ENCODE results near the gene IRF2BP1. TPM values are rescaled to one million over a fixed set of nuclear protein-coding genes. Genes with fewer than 3 reads are reported as not detected.
A peak's percentile ranks its signal among the peaks of the same experiment; 100 is the strongest.

Gene IRF2BP1
- total RNA-seq, 2 donors from 2014 or later: 25.0 to 25.5 TPM

GRCh38 chr19:45862564-45863334, 23.2 kb downstream of the IRF2BP1 start, which contains the start of gene SYMPK:
TSS of gene SYMPK (minus strand) at chr19:45863147. CDS start at chr19:45854495, 8,652 bp downstream.
- no peaks in the 10 kb centered on the region for H3K9me3 ChIP-seq

DNA sequence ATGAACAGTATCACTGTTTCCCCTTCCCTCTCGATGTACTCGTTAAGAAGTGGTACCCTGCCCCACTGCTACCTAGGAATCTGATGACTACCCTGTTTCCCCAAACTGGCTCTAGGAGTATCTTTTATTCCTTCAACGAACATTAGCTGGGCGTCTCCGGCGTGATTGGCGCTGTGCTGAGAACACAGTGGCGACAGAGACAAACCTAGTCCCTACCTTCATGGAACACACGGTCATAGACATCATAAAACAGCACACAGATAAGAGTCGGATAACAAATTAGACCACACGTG, 23.7 kb downstream of the IRF2BP1 start:
- peaks cover 9% of the 10 kb centered on the region for H3K27me3 ChIP-seq (replicated peaks; ENCODE audit: insufficient read depth)
- DNase-seq (ENCODE audit: low spot score) (no peak), ATAC-seq (ENCODE audit: insufficient number of reproducible peaks, low FRiP score, low read depth) (no peak)
- H3K36me3 ChIP-seq: peaks cover 11% of the 10 kb centered on the region
- H3K9me3 ChIP-seq: no peaks in the 10 kb centered on the region
- peak overlapping the region; percentile 85 for H3K4me3 ChIP-seq
- H3K4me1 ChIP-seq (ENCODE audit: control insufficient read depth in 1 of 2, low read depth in 2 of 2): peaks cover 13 to 30% of the 10 kb centered on the region in 2 donors
- TF ChIP-seq, protein P1, sequence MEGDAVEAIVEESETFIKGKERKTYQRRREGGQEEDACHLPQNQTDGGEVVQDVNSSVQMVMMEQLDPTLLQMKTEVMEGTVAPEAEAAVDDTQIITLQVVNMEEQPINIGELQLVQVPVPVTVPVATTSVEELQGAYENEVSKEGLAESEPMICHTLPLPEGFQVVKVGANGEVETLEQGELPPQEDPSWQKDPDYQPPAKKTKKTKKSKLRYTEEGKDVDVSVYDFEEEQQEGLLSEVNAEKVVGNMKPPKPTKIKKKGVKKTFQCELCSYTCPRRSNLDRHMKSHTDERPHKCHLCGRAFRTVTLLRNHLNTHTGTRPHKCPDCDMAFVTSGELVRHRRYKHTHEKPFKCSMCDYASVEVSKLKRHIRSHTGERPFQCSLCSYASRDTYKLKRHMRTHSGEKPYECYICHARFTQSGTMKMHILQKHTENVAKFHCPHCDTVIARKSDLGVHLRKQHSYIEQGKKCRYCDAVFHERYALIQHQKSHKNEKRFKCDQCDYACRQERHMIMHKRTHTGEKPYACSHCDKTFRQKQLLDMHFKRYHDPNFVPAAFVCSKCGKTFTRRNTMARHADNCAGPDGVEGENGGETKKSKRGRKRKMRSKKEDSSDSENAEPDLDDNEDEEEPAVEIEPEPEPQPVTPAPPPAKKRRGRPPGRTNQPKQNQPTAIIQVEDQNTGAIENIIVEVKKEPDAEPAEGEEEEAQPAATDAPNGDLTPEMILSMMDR (IDR thresholded peaks at IDR 0.05): no peak
- peak overlapping the region; percentile 84 for H3K27ac ChIP-seq

More at GRCh38 chr19:45862564-45863334, 23.2 kb downstream of the IRF2BP1 start, which contains the start of gene SYMPK:
- H3K27me3 ChIP-seq (replicated peaks; ENCODE audit: insufficient read depth): peaks cover 9% of the 10 kb centered on the region
- peak within 1 kb of the TSS; percentile 85 for H3K4me3 ChIP-seq
- TF ChIP-seq, protein P1 (IDR thresholded peaks at IDR 0.05): no peak
- ATAC-seq (ENCODE audit: insufficient number of reproducible peaks, low FRiP score, low read depth) (peak; percentile 98), DNase-seq (ENCODE audit: low spot score) (peak; percentile 95)
- peaks cover 11% of the 10 kb centered on the region for H3K36me3 ChIP-seq
- H3K4me1 ChIP-seq (ENCODE audit: control insufficient read depth in 1 of 2, low read depth in 2 of 2): peaks cover 13 to 30% of the 10 kb centered on the region in 2 donors
- peak within 1 kb of the TSS; percentile 84 for H3K27ac ChIP-seq

GRCh38 chr19:45860359-45861259, 25.3 kb downstream of the IRF2BP1 start:
- Histone ChIP-seq H3K27ac (no peak overlapping the region), H3K27me3 (replicated peaks; ENCODE audit: insufficient read depth) (peaks cover 9% of the 10 kb centered on the region), H3K4me3 (no peak overlapping the region), H3K9me3 (no peaks in the 10 kb centered on the region), H3K36me3 (peaks cover 11% of the 10 kb centered on the region), H3K4me1 (ENCODE audit: control insufficient read depth in 1 of 2, low read depth in 2 of 2) (peaks cover 13 to 30% of the 10 kb centered on the region in 2 donors)
- TF ChIP-seq, protein P1 (IDR thresholded peaks at IDR 0.05): no peak
- DNase-seq (ENCODE audit: low spot score) (no peak), ATAC-seq (ENCODE audit: insufficient number of reproducible peaks, low FRiP score, low read depth) (no peak)

DNA sequence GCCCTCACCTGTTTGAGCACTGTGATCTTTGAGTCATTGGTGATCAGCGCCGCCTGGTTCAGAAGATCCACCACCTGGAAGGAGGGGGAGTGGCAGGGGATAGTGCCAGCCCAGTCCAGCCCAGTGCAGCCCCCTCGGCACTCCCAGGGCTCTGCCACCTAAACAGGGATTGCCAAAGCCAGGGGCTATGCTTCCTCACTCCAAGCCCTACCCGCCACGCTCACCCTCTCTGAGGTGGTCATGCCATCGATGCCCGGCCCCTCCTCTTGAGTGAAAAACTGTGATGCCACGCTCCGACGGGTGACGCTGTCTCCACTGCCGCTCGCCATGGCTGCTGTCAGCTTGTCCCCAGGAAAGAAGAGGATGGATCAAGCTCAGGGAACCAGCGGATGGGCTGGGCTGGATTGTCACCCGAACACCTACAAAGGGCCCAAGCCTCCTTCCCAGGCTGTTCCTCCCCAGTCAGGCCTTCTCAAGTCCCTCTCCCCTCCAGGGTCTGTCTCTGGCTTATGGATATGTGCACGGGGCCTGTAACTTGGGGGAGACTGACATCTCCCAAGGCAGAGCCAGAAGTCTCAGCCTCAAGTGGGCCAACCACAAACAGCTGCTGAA, 31.7 kb downstream of the IRF2BP1 start:
- ATAC-seq (ENCODE audit: insufficient number of reproducible peaks, low FRiP score, low read depth): no peak
- H3K9me3 ChIP-seq: no peaks in the 10 kb centered on the region
- no peak overlapping the region for H3K27ac ChIP-seq
- no peak for DNase-seq (ENCODE audit: low spot score)
- no peaks in the 10 kb centered on the region for H3K27me3 ChIP-seq (replicated peaks; ENCODE audit: insufficient read depth)
- TF ChIP-seq, protein P1 (IDR thresholded peaks at IDR 0.05): no peak
- H3K36me3 ChIP-seq: peaks cover 43% of the 10 kb centered on the region
- H3K4me1 ChIP-seq (ENCODE audit: control insufficient read depth in 1 of 2, low read depth in 2 of 2): no peaks in the 10 kb centered on the region
- no peak overlapping the region for H3K4me3 ChIP-seq

DNA sequence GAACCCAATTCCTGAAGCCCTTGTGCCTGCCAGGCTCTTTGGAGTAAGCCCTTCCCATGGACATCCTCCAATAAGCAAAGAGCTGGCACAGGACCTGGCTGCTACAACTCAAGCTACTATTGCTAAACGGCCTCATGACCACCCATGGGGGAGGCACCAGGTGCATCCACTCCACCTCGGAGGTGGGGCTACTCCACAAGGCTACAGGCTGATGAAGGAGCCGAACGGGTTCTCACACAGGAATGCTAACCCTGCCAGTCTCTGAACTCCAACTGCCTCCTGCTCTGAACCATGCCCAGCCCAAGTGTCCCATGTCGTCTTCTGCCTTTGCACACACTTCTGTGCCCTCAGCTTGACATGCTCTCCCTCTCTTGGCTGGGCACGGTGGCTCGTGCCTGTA, 33.0 kb downstream of the IRF2BP1 start:
- Histone ChIP-seq H3K27me3 (replicated peaks; ENCODE audit: insufficient read depth) (no peaks in the 10 kb centered on the region), H3K4me1 (ENCODE audit: control insufficient read depth in 1 of 2, low read depth in 2 of 2) (no peaks in the 10 kb centered on the region), H3K36me3 (peaks cover 51% of the 10 kb centered on the region), H3K9me3 (no peaks in the 10 kb centered on the region), H3K4me3 (no peak overlapping the region), H3K27ac (no peak overlapping the region)
- DNase-seq (ENCODE audit: low spot score) (no peak), ATAC-seq (ENCODE audit: insufficient number of reproducible peaks, low FRiP score, low read depth) (no peak)
- TF ChIP-seq, protein P1 (IDR thresholded peaks at IDR 0.05): no peak
